SK-N-SH (cell line): ENCODE measurements around the gene SLC34A3. TPM values are rescaled to one million over a fixed set of nuclear protein-coding genes. Genes with fewer than 3 reads are reported as not detected.

ENCODE experiments used
- CTCF ChIA-PET: fragments of 300-600, 350-600 bp; formaldehyde crosslinking; extraction: SDS; loops from one replicate; lab custom pipeline; 2021; lab: Yijun Ruan, JAX
- POLR2A ChIA-PET: fragments of 350-600 bp; sonication (Branson Sonifier 250); formaldehyde crosslinking; extraction: SDS; loops from one replicate; lab custom pipeline; 2020; ENCODE audit warnings: antibody characterized with exemption, inconsistent platforms; lab: Yijun Ruan, JAX
- DNase-seq: peaks from one replicate; pipeline ENCODE4 v3.0.0; 2012
- H2AFZ ChIP-seq: fragments of 200-600 bp; sonication (generic); 2 replicates; pipeline ENCODE4 v1.8.1; 2016; ENCODE audit warnings: antibody characterized with exemption, mild to moderate bottlenecking, low read depth
- H3F3A ChIP-seq: fragments of 200-600 bp; sonication (generic); replicated peaks from 2 replicates; pipeline ENCODE3; 2016; ENCODE audit warnings: antibody characterized with exemption, mild to moderate bottlenecking; ENCODE audit not compliant: insufficient read depth
- H3K27ac ChIP-seq, 2 experiments: fragments of 200-500 bp in 1 of 2; fragments of 200-600 bp in 1 of 2; sonication (Bioruptor generic) in 1 of 2; sonication (generic), shearing (Covaris generic) in 1 of 2; 2 replicates each; pipeline versions ENCODE4 v1.5.1 to v1.6.1; 2014 to 2016; ENCODE audit warnings: low read depth in 2 of 2, inconsistent platforms in 1 of 2, low read length in 1 of 2, mild to moderate bottlenecking in 1 of 2, mixed read lengths in 1 of 2
- H3K27me3 ChIP-seq: fragments of 200-600 bp; sonication (generic), shearing (Covaris generic); 2 replicates; pipeline ENCODE4 v1.6.1; 2016; ENCODE audit warnings: mixed run types; ENCODE audit not compliant: insufficient read depth
- H3K36me3 ChIP-seq, 2 experiments: fragments of 200-500 bp in 1 of 2; fragments of 200-600 bp in 1 of 2; sonication (Bioruptor generic) in 1 of 2; sonication (generic) in 1 of 2; replicated peaks in 1 of 2; 2 replicates each; pipeline versions ENCODE3 to v1.5.1; 2014 to 2016; ENCODE audit warnings: low read length in 1 of 2, mild to moderate bottlenecking in 1 of 2; ENCODE audit not compliant: insufficient read depth in 2 of 2, control insufficient read depth in 1 of 2
- H3K4me1 ChIP-seq, 2 experiments: fragments of 200-500 bp in 1 of 2; fragments of 200-600 bp in 1 of 2; sonication (Bioruptor generic) in 1 of 2; sonication (generic), shearing (Covaris generic) in 1 of 2; 2 replicates each; pipeline versions ENCODE4 v1.5.1 to v1.6.1; 2014 to 2016; ENCODE audit warnings: low read depth in 1 of 2, low read length in 1 of 2, mixed run types in 1 of 2; ENCODE audit not compliant: insufficient read depth in 2 of 2, control insufficient read depth in 1 of 2
- H3K4me2 ChIP-seq: fragments of 200-600 bp; sonication (generic), shearing (Covaris generic); 2 replicates; pipeline ENCODE4 v1.6.1; 2017; ENCODE audit warnings: mixed run types
- H3K4me3 ChIP-seq, 2 experiments: fragments of 200-500 bp in 1 of 2; fragments of 200-600 bp in 1 of 2; sonication (Bioruptor generic) in 1 of 2; sonication (generic), shearing (Covaris generic) in 1 of 2; 2 replicates each; pipeline versions ENCODE4 v1.5.1 to v1.8.1; 2014 to 2016; ENCODE audit warnings: low read depth in 2 of 2, inconsistent platforms in 1 of 2, low read length in 1 of 2, mild to moderate bottlenecking in 1 of 2, mixed read lengths in 1 of 2, moderate library complexity in 1 of 2
- H3K79me2 ChIP-seq: fragments of 200-600 bp; sonication (generic); 2 replicates; pipeline ENCODE4 v1.8.1; 2017; ENCODE audit warnings: mild to moderate bottlenecking; ENCODE audit not compliant: insufficient read depth
- H3K9ac ChIP-seq: fragments of 200-600 bp; sonication (generic); 2 replicates; pipeline ENCODE4 v1.6.1; 2017; ENCODE audit warnings: mixed run types
- H3K9me2 ChIP-seq: fragments of 200-600 bp; sonication (generic); 2 replicates; pipeline ENCODE4 v1.6.1; 2017; ENCODE audit warnings: mixed run types
- H3K9me3 ChIP-seq: fragments of 200-600 bp; sonication (generic); 2 replicates; pipeline ENCODE4 v1.6.1; 2017; ENCODE audit warnings: mixed run types, mild to moderate bottlenecking, moderate library complexity
- H4K20me1 ChIP-seq: fragments of 200-600 bp; sonication (generic); 2 replicates; pipeline ENCODE4 v1.6.1; 2017; ENCODE audit warnings: mild to moderate bottlenecking, mixed run types; ENCODE audit not compliant: insufficient read depth
- CHD2 ChIP-seq: fragments of 150-350 bp; IDR thresholded peaks from 2 replicates; pipeline ENCODE4 v1.6.1; 2018; ENCODE audit warnings: low read length; ENCODE audit not compliant: partially characterized antibody
- ELF1 ChIP-seq: IDR thresholded peaks from 2 replicates; pipeline ENCODE4 v1.4.0; 2012
- EP300 ChIP-seq, 2 experiments: IDR thresholded peaks; 2 replicates each; pipeline versions ENCODE4 v1.4.0 to v1.6.1; 2012; ENCODE audit warnings: borderline replicate concordance in 1 of 2, low read depth in 1 of 2, low read length in 1 of 2
- EZH2phosphoT487 ChIP-seq: fragments of 200-600 bp; sonication (generic); IDR thresholded peaks from 2 replicates; pipeline ENCODE4 v1.6.1; 2017; ENCODE audit warnings: low read depth, mixed run types, mild to moderate bottlenecking, antibody characterized with exemption, moderate library complexity, borderline replicate concordance
- FOSL2 ChIP-seq: IDR thresholded peaks from 2 replicates; pipeline ENCODE4 v1.4.0; 2012; ENCODE audit warnings: low read depth, mild to moderate bottlenecking, moderate library complexity, borderline replicate concordance
- FOXJ3 ChIP-seq: sonication (generic); formaldehyde crosslinking; IDR thresholded peaks from 2 replicates; pipeline ENCODE4 v1.5.1; 2020; ENCODE audit warnings: mild to moderate bottlenecking, missing genetic modification reagents
- GATA2 ChIP-seq: sonication (generic); formaldehyde crosslinking; IDR thresholded peaks from 2 replicates; pipeline ENCODE4 v1.5.0; 2020; ENCODE audit warnings: mild to moderate bottlenecking, missing genetic modification reagents
- IRF3 ChIP-seq: fragments of 150-350 bp; IDR thresholded peaks from 2 replicates; pipeline ENCODE4 v1.6.1; 2016; ENCODE audit warnings: mild to moderate bottlenecking, low read depth, low read length
- MXI1 ChIP-seq: IDR thresholded peaks from 2 replicates; pipeline ENCODE4 v1.6.1; 2012; ENCODE audit warnings: mild to moderate bottlenecking, low read depth, low read length, improper control_type of control experiment
- NRF1 ChIP-seq: IDR thresholded peaks from 2 replicates; pipeline ENCODE4 v1.6.1; 2012; ENCODE audit warnings: low read depth, mild to moderate bottlenecking, low read length
- RAD21 ChIP-seq: IDR thresholded peaks from 2 replicates; pipeline ENCODE4 v1.6.1; 2012; ENCODE audit warnings: mild to moderate bottlenecking, low read length
- RCOR1 ChIP-seq: fragments of 150-350 bp; IDR thresholded peaks from 2 replicates; pipeline ENCODE4 v1.6.1; 2017; ENCODE audit warnings: antibody characterized with exemption, low read length
- RFX5 ChIP-seq: IDR thresholded peaks from 2 replicates; pipeline ENCODE4 v1.6.1; 2012; ENCODE audit warnings: mild to moderate bottlenecking, improper control_type of control experiment, low read length
- RXRA ChIP-seq: IDR thresholded peaks from 2 replicates; pipeline ENCODE4 v1.4.0; 2012; ENCODE audit warnings: low read depth, mild to moderate bottlenecking, borderline replicate concordance
- SIN3A ChIP-seq: IDR thresholded peaks from 2 replicates; pipeline ENCODE4 v1.6.1; 2012; ENCODE audit warnings: low read depth, mild to moderate bottlenecking, low read length, moderate library complexity, borderline replicate concordance
- SMC3 ChIP-seq: IDR thresholded peaks from 2 replicates; pipeline ENCODE4 v1.6.1; 2012; ENCODE audit warnings: low read depth, low read length, improper control_type of control experiment
- TAF1 ChIP-seq: IDR thresholded peaks from 2 replicates; pipeline ENCODE4 v1.6.1; 2012; ENCODE audit warnings: low read depth, mild to moderate bottlenecking, low read length, moderate library complexity, borderline replicate concordance
- TEAD4 ChIP-seq: IDR thresholded peaks from 2 replicates; pipeline ENCODE4 v1.4.0; 2012; ENCODE audit warnings: mild to moderate bottlenecking, borderline replicate concordance; ENCODE audit not compliant: insufficient read depth
- YY1 ChIP-seq: IDR thresholded peaks from 2 replicates; pipeline ENCODE4 v1.4.0; 2012; ENCODE audit warnings: low read depth, mild to moderate bottlenecking
- ZBTB33 ChIP-seq: IDR thresholded peaks from 2 replicates; pipeline ENCODE4 v1.4.0; 2012; ENCODE audit warnings: low read depth, borderline replicate concordance
- WGBS: methylation state at CpG from one replicate; pipeline ENCODE4 v1.1.6; 2017; ENCODE audit warnings: low lambda C conversion rate; 5-methylcytosine and 5-hydroxymethylcytosine counted together
- polyA plus RNA-seq, 3 experiments: library from polyadenylated mRNA; depleted of rRNA; stranded (reverse); fragments of >200 nt; gene quantifications; 2 replicates each; pipeline ENCODE4 v1.2.3, GENCODE V29; 2012
- TF ChIP-seq, protein P1 (sequence below): IDR thresholded peaks from 2 replicates; pipeline ENCODE4; 2012

SLC34A3 gene
- polyA plus RNA-seq, 1 of the 3 experiments (the other 2 are of a cell fraction) = not detected

DNA sequence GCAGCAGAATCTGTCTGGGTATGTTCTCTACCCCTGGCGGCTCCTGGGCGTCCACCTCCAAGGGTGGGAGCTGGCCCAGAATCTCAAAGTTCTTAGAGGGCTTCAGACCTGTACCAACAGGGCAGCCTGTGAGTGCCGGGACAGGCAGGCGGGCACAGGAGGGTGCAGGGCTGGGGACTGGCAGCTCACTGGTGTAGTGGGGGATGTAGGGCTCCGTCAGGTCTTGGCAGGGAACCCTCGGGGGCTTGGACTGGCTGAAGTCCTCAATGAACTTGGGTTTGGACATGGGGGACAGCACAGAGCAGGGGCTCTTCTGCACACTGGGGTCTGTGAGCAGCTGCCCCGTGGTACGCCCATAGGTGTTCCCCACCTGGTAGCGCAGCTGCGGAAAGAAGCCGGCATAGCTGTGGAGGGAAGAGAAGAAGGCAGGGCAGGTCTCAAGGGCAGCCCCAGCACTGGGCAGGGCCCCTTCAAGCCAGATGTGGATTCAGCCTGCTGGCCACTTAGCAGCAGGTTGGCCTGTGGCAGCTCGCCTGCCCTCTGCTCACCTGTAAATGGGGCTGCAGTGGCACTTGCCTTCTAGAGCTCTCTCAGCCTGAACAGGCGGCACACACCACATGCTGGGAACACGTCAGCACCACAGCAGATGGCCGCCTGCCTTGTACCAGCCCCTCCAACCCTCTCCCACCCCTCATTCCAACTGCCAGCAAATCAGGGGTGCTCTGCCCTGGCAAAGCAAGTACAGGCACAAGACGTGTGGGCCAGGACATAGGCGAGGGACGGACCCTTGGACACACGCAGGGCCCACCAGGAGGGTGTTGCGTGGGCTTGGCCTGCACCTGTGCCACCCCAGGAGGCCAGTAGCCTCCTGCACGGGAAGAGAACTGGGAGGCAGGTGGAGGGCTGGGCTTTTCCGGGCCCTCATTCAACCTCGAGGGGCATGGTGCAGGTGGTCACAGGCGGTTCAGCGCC is 15.0 kb downstream of the SLC34A3 start (continued):
- TF ChIP-seq, protein P1, sequence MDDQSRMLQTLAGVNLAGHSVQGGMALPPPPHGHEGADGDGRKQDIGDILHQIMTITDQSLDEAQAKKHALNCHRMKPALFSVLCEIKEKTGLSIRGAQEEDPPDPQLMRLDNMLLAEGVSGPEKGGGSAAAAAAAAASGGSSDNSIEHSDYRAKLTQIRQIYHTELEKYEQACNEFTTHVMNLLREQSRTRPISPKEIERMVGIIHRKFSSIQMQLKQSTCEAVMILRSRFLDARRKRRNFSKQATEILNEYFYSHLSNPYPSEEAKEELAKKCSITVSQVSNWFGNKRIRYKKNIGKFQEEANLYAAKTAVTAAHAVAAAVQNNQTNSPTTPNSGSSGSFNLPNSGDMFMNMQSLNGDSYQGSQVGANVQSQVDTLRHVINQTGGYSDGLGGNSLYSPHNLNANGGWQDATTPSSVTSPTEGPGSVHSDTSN = no peak
- no peak for TF ChIP-seq SIN3A
- no peak for TF ChIP-seq FOSL2
- TF ChIP-seq ELF1 = no peak
- TF ChIP-seq FOXJ3 (CRISPR knock-in tag) = no peak
- no peak for TF ChIP-seq CHD2

DNA sequence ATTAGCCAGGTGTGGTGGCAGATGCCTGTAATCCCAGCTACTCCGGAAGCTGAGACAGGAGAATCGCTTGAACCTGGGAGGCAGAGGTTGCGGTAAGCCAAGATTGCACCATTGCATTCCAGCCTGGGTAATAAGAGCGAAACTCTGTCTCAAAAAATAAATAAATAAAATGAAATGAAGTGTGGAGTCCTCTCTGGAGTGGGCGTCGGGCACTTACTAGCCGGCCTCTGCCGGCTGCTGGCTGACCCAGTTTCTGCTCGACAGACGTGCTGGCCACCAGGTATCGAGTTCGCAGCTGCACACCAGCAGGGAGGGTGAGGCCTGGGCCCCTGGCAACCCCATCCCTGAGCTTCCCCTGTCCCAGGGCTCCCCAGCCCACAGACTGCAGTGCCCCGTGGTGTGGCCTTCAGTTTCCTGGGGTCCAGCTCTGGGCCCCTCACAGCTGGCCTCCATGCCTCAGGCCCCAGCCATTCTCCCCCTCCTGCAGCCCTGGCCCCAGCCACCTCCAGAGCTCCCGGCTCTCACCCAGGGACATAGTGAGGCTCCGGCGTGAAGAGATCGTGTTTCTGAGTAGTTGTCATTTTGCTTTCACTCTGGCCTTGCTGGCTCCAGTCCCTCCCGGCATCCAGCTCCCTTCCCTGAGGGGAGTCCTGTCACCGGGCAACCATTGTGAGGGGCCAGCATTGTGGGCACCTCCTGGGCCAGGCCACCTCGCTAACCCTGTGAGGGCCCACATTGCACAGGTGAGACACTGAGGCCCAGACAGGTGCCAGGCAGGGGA is 16.6 kb downstream of the SLC34A3 start:
- no peak overlapping the region for H3K27ac ChIP-seq
- WGBS = 84% methylated on average over 17 of the region's 20 CpGs

More for the DNA sequence above, 16.6 kb downstream of the SLC34A3 start:
- TF ChIP-seq RFX5 (no peak), FOXJ3 (CRISPR knock-in tag) (no peak), RAD21 (no peak), YY1 (no peak), MXI1 (no peak), GATA2 (no peak), EZH2phosphoT487 (no peak), RXRA (no peak), TEAD4 (no peak), NRF1 (no peak), TAF1 (no peak), RCOR1 (no peak), ZBTB33 (no peak), SMC3 (no peak), FOSL2 (no peak), EP300 (IDR thresholded peaks at IDR 0.05; ENCODE audit: borderline replicate concordance in 1 of 2, low read depth in 1 of 2, low read length in 1 of 2) (no peak), IRF3 (no peak)
- Histone ChIP-seq H3K4me1 (peaks cover 8 to 16% of the 10 kb centered on the region in 2 experiments; a peak in 1 of 4 replicates), H3F3A (peaks cover 9% of the 10 kb centered on the region), H3K9me3 (no peaks in the 10 kb centered on the region), H3K4me2 (no peak overlapping the region), H3K27me3 (no peaks in the 10 kb centered on the region), H2AFZ (no peak overlapping the region), H3K9me2 (no peaks in the 10 kb centered on the region), H3K79me2 (peaks cover 20% of the 10 kb centered on the region), H3K36me3 (peaks cover 11 to 12% of the 10 kb centered on the region in 2 experiments), H3K9ac (no peak overlapping the region), H4K20me1 (peaks cover 21% of the 10 kb centered on the region), H3K4me3 (no peak overlapping the region)
- POLR2A ChIA-PET = interaction anchor here (0.6 kb wide), 2 partner anchors 118 to 156 kb away, joined by 3 read pairs; no protein-coding TSS in a partner anchor
- no peak for DNase-seq
- CTCF ChIA-PET = interaction anchor here (1.2 to 8.2 kb wide), 2 partner anchors 10 to 183 kb away, joined by 4 to 38 read pairs; no protein-coding TSS in a partner anchor
